HUES48 (cell line): ENCODE data around the gene SLC11A2.

Experiments
- H3K27ac ChIP-seq: one replicate; pipeline ENCODE4 v1.7.0; 2013; ENCODE audit warnings: low read depth, low read length, inconsistent platforms
- H3K27me3 ChIP-seq: 2 replicates; pipeline ENCODE4 v1.6.1; 2013; ENCODE audit warnings: mild to moderate bottlenecking, low read length; ENCODE audit not compliant: control insufficient read depth, insufficient read depth
- H3K36me3 ChIP-seq: 2 replicates; pipeline ENCODE4 v1.6.1; 2013; ENCODE audit warnings: low read length; ENCODE audit not compliant: control insufficient read depth, insufficient read depth
- H3K4me1 ChIP-seq: 2 replicates; pipeline ENCODE4 v1.6.1; 2013; ENCODE audit warnings: mild to moderate bottlenecking, low read length; ENCODE audit not compliant: control insufficient read depth, insufficient read depth
- H3K4me3 ChIP-seq: 2 replicates; pipeline ENCODE4 v1.5.1; 2013; ENCODE audit warnings: mild to moderate bottlenecking, low read depth, low read length
- H3K9ac ChIP-seq: 2 replicates; pipeline ENCODE4 v1.6.1; 2013; ENCODE audit warnings: mild to moderate bottlenecking, low read depth, low read length, moderate library complexity
- H3K9me3 ChIP-seq: 2 replicates; pipeline ENCODE4 v1.6.1; 2013; ENCODE audit warnings: low read length; ENCODE audit not compliant: control insufficient read depth, insufficient read depth

The SLC11A2 gene

DNA sequence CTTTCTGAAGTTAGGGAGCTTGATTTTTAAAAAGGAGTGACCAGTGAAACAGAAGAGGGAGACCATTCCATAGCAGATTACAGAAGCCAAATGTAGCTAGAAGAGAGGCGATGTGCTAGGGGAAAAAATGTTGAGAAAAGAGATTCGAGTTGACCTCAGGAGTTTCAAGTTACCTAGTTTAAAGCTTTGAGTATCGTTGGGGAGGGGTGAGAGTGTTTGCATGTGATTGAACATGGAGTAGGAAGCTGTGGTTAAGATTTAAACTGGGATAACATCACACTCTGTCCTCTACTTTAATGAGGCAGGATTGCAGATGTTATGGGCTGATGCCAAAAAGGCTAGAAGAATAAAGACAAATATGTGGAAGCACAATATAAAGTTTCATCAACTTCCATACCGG lies 25.6 kb upstream of the SLC11A2 start:
- Histone ChIP-seq H3K27me3 (no peaks in the 10 kb centered on the region), H3K4me3 (no peak overlapping the region), H3K36me3 (peaks cover 47% of the 10 kb centered on the region), H3K4me1 (peaks cover 9% of the 10 kb centered on the region), H3K9me3 (no peaks in the 10 kb centered on the region), H3K27ac (no peak overlapping the region), H3K9ac (no peak overlapping the region)

DNA sequence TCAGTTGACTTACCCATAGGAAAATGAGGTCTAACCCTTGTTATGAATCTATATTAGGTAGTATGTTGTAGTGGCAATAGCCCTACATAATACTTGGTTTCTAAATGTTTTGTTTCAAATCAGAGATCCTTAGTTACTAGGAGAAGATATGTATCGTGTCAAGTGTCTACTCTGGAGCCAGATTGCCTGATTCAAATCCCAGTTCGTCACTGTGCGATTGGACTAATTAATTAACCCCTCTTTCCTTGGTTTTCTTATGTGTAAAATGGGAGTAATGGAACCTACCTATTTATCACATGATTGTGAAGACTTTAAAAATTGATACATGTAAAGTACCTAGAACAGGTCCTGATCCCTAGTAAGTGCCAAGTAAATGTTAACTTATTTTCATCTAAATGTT lies 23.3 kb upstream of the SLC11A2 start:
- Histone ChIP-seq H3K27ac (no peak overlapping the region), H3K9ac (no peak overlapping the region)

DNA sequence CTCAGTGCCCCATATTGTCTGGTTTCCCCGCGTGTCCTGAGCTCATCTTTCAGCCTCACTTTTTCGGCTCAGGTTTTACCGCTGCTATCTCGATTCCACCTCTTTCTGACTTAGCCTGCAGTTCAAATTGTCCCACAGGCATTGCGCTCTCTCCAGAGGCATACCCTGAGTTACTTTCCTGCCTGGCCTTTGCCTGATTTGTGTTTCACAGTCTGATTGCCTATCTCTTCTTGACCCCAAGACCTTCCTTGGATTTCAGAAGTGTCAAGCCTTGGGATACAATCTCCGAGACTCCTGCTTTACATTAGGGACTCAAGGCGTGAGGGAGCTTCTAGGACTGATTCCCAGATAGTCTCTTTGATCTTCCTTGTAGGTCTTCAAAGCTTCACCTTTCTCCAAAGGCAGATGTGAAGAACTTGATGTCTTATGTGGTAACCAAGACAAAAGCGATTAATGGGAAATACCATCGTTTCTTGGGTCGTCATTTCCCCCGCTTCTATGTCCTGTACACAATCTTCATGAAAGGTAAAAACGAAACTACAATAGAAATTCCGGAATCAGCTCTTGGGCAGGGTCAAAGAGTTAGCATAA lies 22.6 kb upstream of the SLC11A2 start:
- Histone ChIP-seq H3K9ac (peak overlapping the region; percentile 73), H3K9me3 (no peaks in the 10 kb centered on the region), H3K4me1 (peaks cover 9% of the 10 kb centered on the region), H3K36me3 (peaks cover 20% of the 10 kb centered on the region), H3K27ac (peak overlapping the region; percentile 59), H3K27me3 (no peaks in the 10 kb centered on the region), H3K4me3 (peak overlapping the region; percentile 77)

More for the DNA sequence above, 23.3 kb upstream of the SLC11A2 start:
- H3K36me3 ChIP-seq: peaks cover 27% of the 10 kb centered on the region
- H3K27me3 ChIP-seq: no peaks in the 10 kb centered on the region
- peaks cover 9% of the 10 kb centered on the region for H3K4me1 ChIP-seq
- H3K4me3 ChIP-seq: peak overlapping the region; percentile 77
- H3K9me3 ChIP-seq: no peaks in the 10 kb centered on the region

DNA sequence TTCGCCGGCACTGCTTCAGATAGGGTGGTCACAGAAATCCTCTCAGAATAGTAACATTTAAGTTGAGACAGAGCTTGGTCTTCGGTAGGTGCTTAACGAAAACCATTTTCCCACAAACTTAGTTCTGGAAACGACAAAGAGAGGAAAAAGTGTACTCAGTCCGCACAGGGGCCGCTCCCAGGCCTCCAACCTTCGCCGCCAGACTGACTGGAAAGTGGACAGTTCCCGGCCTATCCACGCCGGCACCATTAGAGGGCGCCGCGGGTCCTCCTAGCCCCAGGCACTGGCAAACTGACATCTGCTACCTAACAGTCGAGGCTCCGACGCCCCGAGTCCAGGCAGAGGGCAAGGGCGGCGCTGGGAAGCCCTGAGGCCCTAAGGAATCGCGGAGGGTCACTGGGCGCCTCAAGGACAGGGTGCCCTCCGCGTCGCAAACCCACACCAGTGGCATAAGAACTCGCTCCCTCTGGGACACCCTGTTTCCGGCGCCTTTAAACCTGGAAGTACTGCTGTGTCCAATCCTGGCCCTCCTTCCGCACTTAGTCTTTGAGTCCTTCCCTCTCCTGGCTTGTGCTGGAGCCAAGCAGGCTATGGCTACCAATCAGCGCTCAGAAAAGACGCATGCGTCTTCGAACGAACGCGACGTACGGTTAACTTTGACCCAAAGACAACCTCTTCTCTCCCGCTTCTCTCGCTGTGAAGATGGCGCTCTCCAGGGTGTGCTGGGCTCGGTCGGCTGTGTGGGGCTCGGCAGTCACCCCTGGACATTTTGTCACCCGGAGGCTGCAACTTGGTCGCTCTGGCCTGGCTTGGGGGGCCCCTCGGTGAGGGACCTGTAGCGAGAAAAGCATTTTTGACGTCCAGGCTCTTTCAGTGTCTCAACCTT lies 21.7 kb upstream of the SLC11A2 start, which contains the start of gene LETMD1:
TSS of gene LETMD1 (plus strand) at position 673 of the 886 bp plus-strand sequence. CDS start at position 703, 30 bp downstream.
- Histone ChIP-seq H3K36me3 (peaks cover 12% of the 10 kb centered on the region), H3K27ac (peak within 1 kb of the TSS; percentile 87), H3K4me3 (peak within 1 kb of the TSS; percentile 77), H3K9ac (peak within 1 kb of the TSS; percentile 73), H3K27me3 (no peaks in the 10 kb centered on the region), H3K9me3 (no peaks in the 10 kb centered on the region), H3K4me1 (peaks cover 9% of the 10 kb centered on the region)

DNA sequence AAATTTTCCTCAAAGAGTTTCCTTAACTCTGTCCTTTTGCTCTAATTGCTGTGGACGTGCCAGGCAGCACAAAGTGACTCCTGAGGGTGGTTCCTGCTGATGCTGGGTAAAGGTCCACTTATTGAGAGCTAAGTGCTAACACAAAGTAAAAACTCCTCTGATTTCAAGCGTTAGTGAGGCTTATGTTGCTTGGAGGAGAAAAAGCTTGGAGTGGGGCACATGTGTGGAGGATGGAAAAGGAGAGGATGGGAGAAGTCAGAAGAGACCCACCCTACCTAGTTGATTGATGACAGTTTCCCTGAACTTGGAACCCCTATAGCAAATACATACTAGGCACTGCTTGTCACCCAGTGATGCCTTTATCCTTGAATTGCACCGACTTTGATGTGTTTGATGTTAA lies 10.1 kb upstream of the SLC11A2 start:
- no peak overlapping the region for H3K9ac ChIP-seq
- H3K9me3 ChIP-seq: no peaks in the 10 kb centered on the region
- no peaks in the 10 kb centered on the region for H3K36me3 ChIP-seq
- no peak overlapping the region for H3K4me3 ChIP-seq
- H3K27me3 ChIP-seq: no peaks in the 10 kb centered on the region
- no peaks in the 10 kb centered on the region for H3K4me1 ChIP-seq
- no peak overlapping the region for H3K27ac ChIP-seq

DNA sequence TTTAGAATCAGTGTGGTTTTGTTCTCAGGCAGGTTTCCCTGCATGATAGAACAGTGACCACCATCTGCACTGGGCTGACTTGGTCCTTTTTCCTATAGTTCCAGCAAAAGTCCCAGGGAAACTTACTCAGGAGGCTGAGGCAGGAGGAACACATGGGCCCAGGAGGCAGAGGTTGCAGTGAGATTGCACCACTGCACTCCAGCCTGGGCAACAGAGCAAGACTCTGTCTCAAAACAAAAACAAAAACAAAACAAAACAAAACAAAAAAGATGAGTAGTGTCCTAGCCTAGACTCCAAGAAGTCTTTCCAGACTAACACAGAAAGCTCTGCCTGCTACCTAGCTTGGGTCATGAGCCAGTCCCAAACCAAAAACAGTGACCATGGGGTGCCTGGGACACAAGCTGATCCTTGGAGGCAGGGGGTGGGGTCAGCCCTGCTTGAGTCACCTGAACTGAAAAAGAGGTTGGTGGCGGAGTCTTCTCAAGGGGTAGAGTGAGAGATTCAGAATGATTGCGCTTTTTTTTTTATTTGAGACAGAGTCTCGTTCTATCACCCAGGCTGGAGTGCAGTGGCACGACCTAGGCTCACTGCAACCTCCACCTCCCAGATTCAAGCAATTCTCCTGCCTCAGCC lies 7.4 kb upstream of the SLC11A2 start:
- Histone ChIP-seq H3K27me3 (no peaks in the 10 kb centered on the region), H3K9me3 (no peaks in the 10 kb centered on the region), H3K27ac (no peak overlapping the region), H3K9ac (no peak overlapping the region), H3K36me3 (no peaks in the 10 kb centered on the region), H3K4me3 (no peak overlapping the region), H3K4me1 (peaks cover 4% of the 10 kb centered on the region)

DNA sequence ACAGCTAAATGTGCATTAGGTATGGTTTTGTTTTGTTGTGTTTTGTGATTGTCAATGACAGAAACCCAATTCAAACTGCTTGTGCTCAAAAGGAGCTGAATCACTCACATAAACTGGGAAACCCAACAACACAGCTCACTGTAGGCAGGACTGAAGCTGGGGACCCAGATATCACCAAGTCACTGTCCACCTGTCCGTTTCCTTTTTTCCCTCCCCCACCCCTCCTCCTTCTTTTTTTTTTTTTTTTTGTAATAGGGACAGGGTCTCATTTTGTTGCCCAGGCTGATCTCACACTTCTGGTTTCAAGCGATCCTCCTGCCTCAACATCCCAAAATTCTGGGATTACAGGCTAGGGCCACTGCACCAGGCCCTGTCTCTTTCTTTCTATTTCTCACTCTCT lies 6.9 kb upstream of the SLC11A2 start:
- H3K9ac ChIP-seq: no peak overlapping the region
- no peaks in the 10 kb centered on the region for H3K27me3 ChIP-seq
- no peak overlapping the region for H3K4me3 ChIP-seq
- H3K27ac ChIP-seq: no peak overlapping the region
- H3K36me3 ChIP-seq: no peaks in the 10 kb centered on the region
- peaks cover 9% of the 10 kb centered on the region for H3K4me1 ChIP-seq
- H3K9me3 ChIP-seq: no peaks in the 10 kb centered on the region

DNA sequence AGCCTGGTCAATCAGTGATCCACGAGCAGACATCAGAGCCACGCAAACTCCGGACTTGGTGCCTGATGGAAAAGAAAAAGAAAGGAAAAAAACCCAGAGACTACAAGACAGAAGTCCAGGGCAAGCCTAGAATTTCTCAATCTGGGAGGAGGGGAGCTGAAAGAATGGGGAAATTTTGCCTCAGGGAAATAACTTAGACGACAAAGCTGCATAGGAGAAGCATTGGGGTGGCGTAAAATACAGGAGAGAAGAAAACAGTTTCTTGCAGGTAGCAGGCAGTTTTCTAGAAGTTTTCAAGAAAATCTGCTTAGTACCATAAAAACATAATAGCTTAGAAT lies 2.6 kb upstream of the SLC11A2 start:
- Histone ChIP-seq H3K9ac (no peak overlapping the region), H3K36me3 (no peaks in the 10 kb centered on the region), H3K4me1 (peaks cover 22% of the 10 kb centered on the region), H3K4me3 (no peak overlapping the region), H3K27ac (no peak overlapping the region), H3K9me3 (no peaks in the 10 kb centered on the region), H3K27me3 (no peaks in the 10 kb centered on the region)

DNA sequence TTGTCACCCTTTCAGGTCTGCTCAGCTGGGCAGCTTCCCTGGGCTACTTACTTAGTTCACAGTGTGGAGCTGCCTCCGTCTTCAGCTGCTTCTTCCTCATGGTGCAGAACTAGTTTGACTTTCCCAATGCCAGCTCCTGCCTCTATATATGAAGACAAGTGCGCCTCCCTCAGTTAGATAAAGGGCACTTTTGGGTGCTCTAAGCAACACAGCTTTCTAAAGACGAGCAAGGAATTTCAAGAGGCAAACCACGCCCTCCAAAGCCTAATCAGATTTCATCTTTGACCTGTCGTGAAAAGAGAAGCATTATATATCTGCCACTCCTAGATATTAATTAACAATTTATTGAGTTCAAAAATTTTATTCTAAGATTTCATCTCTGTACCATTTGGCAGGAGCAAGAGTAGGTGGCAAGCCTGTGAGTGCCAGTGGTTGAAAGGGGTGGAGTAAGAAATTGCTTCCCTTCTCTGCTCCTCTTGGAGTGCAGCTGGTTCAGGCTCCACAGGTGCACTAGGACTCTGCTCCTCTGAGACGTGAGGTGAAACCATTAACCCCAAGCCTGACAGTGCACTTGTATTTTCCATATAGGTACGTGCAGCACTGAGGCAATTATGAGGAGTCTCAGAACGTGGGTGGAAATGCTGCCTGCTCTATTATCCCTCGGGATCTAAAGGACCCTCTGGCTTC lies 2.1 kb upstream of the SLC11A2 start:
- Histone ChIP-seq H3K27me3 (no peaks in the 10 kb centered on the region), H3K36me3 (no peaks in the 10 kb centered on the region), H3K9me3 (no peaks in the 10 kb centered on the region), H3K4me1 (peaks cover 24% of the 10 kb centered on the region), H3K9ac (no peak overlapping the region), H3K4me3 (no peak overlapping the region), H3K27ac (no peak overlapping the region)

DNA sequence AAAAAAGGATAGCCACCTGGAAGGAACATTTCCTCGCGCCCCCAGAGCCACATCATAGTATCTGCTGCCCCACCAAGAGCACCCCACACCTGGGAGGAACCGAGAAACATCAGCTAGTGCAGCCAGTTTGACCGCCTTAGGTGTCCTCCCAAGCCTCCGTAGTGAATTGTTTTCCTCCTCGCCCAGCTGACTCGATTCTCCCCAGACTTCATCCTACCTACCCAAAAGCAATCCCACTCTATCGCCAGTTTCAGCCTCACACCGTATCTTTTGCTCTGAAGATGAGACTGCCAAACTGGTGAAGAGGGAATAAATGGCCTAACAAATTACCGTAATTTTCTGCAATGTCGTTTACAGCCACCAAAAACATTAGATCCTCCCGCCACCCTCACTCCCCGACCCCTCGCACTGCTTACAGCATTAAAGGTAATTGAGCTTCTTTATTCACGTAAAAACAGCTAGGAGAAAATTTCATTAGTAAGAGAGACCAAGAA lies 1.2 kb upstream of the SLC11A2 start:
- H3K27me3 ChIP-seq: no peaks in the 10 kb centered on the region
- H3K27ac ChIP-seq: no peak overlapping the region
- no peak overlapping the region for H3K9ac ChIP-seq

More for the DNA sequence above, 1.2 kb upstream of the SLC11A2 start:
- Histone ChIP-seq H3K36me3 (no peaks in the 10 kb centered on the region), H3K4me1 (peaks cover 24% of the 10 kb centered on the region), H3K9me3 (no peaks in the 10 kb centered on the region), H3K4me3 (no peak overlapping the region)
